ENCODE data around the gene PDE6G.

PDE6G gene

GRCh38 chr17:81656835-81657234 lies 493 bp upstream of the PDE6G start:
- no peak for DNase-seq

- DNase-seq: no peak
Measured at GRCh38 chr17:81655378-81656117, 794 bp downstream of the PDE6G start.

GRCh38 chr17:81652906-81653771 lies 3.2 kb downstream of the PDE6G start:
- no peak for DNase-seq

GRCh38 chr17:81651692-81652091 lies 4.7 kb downstream of the PDE6G start:
- peak; percentile 59 for DNase-seq

- DNase-seq: no peak
Measured at GRCh38 chr17:81650951-81651350, 5.4 kb downstream of the PDE6G start.

- DNase-seq: no peak
Measured at GRCh38 chr17:81648707-81649085, 7.6 kb downstream of the PDE6G start.

GRCh38 chr17:81648013-81648706 lies 8.2 kb downstream of the PDE6G start:
- no peak for DNase-seq

- DNase-seq: no peak
Measured at GRCh38 chr17:81647640-81648012, 8.7 kb downstream of the PDE6G start.

- no peak for DNase-seq
Measured at GRCh38 chr17:81646869-81647600, 9.3 kb downstream of the PDE6G start.

- no peak for DNase-seq
Measured at GRCh38 chr17:81644976-81645952, 11.1 kb downstream of the PDE6G start.

- DNase-seq: no peak
Measured at GRCh38 chr17:81644496-81644895, 11.8 kb downstream of the PDE6G start.

GRCh38 chr17:81641825-81642489 lies 14.4 kb downstream of the PDE6G start:
- peak; percentile 62 for DNase-seq

- no peak for DNase-seq
Measured at GRCh38 chr17:81640011-81640410, 16.3 kb downstream of the PDE6G start.

- DNase-seq: no peak
Measured at GRCh38 chr17:81638683-81639082, 17.7 kb downstream of the PDE6G start.

GRCh38 chr17:81636505-81637288 lies 19.6 kb downstream of the PDE6G start, which contains the start of the genes NPLOC4 and TSPAN10:
TSS of gene NPLOC4 (minus strand) at chr17:81637112. CDS start at chr17:81636930, 182 bp downstream.
TSS of gene TSPAN10 (plus strand) at chr17:81637196. CDS start at chr17:81642413, 5,217 bp downstream.
- DNase-seq: peak; percentile 39

- DNase-seq: no peak
Measured at GRCh38 chr17:81635973-81636504, 20.3 kb downstream of the PDE6G start.

- no peak for DNase-seq
Measured at GRCh38 chr17:81635431-81635830, 20.9 kb downstream of the PDE6G start.

- DNase-seq: no peak
Measured at GRCh38 chr17:81631482-81631881, 24.9 kb downstream of the PDE6G start.

- no peak for DNase-seq
Measured at GRCh38 chr17:81630274-81630673, 26.1 kb downstream of the PDE6G start.

All from amniotic stem cell (primary cell).